GM21717 (cell line): ENCODE results near the gene TTLL3.

Experiments used
- ATAC-seq: cut with Tn5 transposase; IDR thresholded peaks from one replicate; pipeline ENCODE4 v1.9.1; 2021; ENCODE audit warnings: mild to moderate bottlenecking, moderate library complexity; ENCODE audit not compliant: unreplicated experiment

The TTLL3 gene

DNA sequence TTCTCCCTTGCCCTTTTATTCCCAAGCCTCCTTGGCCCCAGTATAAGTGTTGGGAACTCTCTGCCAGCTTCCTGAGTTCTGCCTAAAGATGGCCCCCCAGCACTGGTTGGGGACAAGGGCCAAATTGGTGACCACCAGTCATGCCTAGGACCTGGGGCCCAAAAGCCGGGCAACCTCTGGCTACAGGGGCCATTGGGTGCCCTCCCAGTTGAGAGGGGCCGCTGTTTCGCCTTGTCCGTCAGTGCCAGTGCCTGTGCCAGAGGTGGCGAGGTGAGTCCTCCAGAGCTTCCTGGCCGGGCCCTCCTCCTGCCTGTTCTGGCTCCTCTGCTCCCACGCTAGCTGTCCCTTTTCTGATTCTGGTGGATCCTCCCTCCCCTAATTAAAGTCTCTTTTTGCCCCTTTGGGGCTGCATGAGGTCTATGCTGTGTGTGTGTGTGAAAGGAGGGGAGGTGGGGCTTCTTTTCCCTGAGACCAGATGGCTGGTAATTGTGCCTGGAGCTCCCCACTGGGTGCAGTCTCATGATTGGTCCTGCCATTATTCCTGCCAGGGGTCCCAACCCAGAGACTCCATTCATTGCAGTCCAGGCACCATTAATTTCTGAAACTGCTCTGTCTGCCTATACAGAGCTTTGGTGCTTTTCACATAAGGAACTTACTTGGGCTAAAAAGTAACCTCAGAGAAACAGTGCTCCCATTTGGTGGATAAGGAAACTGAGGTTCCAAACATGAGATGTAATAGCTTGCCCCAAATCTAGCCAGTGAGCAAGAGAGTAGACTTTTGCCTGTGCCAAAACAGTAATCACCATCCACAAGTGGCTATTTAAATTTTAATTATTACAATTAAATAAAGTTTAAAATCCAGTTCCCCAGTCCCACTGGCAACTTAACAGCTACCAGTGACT is 3.1 kb upstream of the TTLL3 start:
- ATAC-seq = no peak

GRCh38 chr3:9807981-9808344 is 2.1 kb upstream of the TTLL3 start:
- no peak for ATAC-seq

- no peak for ATAC-seq
These were observed 1.6 kb upstream of the TTLL3 start for GRCh38 chr3:9808345-9809037.

DNA sequence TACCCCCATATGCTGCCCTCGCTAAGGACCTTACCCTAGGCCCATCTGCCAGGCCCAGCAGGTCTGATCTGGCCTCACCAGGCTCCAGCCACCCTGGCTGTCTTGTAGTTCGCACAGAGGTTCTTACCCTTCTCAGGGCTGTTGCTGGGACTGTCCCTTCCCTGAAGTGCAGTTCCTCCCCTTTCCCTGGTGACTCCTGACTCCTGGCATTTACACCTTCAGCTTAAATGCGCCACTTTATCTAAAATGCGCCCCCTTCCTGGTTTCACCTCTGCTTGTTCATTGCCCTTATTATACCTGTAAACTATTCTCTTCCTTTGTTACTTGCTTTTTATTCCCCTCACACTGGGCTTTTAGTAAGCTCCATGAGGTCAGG is 835 bp upstream of the TTLL3 start:
- no peak for ATAC-seq

DNA sequence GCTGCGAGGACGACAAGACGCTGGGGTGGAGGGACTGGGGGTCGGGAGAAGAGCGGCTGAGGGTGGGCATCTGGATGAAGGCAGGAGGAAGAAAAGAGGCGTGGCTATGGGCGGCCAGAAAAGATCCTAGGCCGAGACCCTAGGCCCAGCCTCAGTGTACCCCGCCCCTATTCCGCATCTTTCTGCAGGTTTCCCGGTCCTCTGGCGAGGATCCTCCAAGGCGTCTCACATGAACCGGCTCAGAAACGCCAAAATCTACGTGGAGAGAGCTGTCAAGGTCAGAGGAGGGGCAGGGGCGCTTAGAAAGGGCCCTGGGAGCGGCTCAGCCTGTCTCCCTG is 340 bp downstream of the TTLL3 start:
- no peak for ATAC-seq

DNA sequence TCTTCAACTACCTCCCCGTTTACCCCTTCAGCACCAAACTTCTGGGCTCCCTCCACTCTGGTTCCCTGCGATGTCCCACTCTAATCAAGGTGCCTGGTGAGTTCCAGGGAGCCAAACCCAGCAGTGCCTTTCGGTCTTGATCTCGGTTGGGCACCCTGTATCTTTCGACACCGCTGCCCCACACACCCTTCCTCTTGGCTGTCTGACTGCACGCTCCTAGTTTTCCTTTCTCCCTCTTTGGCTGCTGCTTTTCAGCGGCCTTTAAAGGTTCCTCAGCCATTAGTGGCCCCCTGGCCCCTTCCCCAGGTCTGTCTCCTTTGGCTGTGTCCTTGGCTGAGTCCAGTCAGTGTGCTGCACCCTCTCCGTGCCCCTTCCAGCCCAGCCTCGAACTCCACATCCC is 784 bp downstream of the TTLL3 start:
- ATAC-seq = no peak

GRCh38 chr3:9812870-9813483 is 2.9 kb downstream of the TTLL3 start:
- no peak for ATAC-seq

GRCh38 chr3:9815986-9816385 is 5.9 kb downstream of the TTLL3 start:
- no peak for ATAC-seq

- ATAC-seq = no peak
These were observed 7.4 kb downstream of the TTLL3 start for GRCh38 chr3:9817436-9817835.

DNA sequence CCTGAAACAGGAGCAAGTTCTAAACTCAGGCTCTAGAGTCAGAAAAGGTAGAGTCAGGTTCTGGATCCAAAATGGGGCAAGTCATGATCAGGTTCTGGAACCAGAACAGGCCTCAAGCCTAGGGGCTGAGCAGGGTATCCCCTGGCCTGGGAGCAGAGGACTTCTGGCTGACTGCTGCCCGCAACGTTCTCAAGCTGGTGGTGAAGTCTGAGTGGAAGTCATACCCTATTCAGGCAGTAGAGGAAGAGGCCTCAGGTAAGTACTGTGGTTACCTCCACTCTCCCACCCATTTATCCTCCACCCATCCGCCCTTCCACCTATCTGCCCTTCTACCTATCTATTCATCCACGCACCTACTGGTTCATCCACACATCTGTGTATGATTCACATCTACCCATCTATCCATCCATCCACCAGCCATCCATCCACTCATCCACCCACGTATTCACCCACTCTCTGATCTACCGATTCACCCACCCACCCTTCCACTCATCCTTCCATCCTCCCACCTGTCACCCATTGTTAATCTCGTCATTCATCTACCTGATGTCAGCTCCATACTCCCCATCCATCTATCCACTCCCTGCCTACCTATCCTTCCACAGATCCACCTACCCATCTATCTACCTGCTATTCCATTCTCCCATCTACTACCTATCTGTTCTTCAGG is 8.7 kb downstream of the TTLL3 start:
- no peak for ATAC-seq

DNA sequence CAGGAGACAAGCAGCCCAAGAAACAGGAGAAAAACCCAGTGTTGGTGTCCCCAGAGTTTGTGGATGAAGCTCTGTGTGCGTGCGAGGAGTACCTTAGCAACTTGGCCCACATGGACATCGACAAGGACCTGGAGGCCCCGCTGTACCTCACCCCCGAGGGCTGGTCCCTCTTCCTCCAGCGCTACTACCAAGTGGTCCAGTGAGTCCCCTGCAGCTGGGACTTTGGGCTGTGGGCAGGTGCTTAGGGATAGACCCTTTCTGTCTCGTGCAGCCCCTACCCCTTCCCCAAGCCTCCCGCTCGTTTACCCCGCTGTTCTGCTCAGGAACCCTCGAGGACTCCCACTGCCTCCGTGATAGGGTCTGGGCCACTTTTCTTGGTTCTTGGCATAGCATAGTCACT is 10.5 kb downstream of the TTLL3 start:
- no peak for ATAC-seq

- ATAC-seq = no peak
These were observed 10.9 kb downstream of the TTLL3 start for GRCh38 chr3:9820946-9821345.

DNA sequence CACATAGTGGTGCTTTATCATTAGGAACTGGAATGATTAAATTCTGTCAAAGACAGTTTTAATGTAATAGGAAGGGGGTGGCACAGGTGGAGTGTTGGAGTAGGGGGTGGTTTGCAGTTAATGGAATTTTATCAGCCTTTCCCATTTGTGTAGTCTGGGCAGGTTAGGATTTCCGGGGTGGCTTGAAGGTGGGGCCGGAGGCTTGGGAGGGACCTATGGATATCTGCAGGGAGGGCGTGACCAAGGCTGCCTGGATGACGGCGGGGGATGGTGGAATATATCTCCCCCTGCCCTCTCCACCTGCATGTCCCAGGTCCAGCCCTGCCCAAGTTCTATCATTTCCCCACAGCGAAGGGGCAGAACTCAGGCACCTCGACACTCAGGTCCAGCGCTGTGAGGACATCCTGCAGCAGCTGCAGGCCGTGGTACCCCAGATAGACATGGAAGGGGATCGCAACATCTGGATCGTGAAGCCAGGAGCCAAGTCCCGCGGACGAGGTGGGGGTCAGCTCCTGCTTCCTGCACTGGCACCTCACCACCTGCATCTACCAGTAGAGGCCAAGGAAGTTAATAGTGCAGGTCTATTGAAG is 15.5 kb downstream of the TTLL3 start:
- ATAC-seq = no peak

GRCh38 chr3:9826815-9827573 is 16.9 kb downstream of the TTLL3 start:
- no peak for ATAC-seq

GRCh38 chr3:9828801-9829755 is 19.0 kb downstream of the TTLL3 start:
- no peak for ATAC-seq

- no peak for ATAC-seq
These were observed 21.2 kb downstream of the TTLL3 start for GRCh38 chr3:9831253-9831652.

GRCh38 chr3:9833078-9833477 is 23.0 kb downstream of the TTLL3 start:
- no peak for ATAC-seq

DNA sequence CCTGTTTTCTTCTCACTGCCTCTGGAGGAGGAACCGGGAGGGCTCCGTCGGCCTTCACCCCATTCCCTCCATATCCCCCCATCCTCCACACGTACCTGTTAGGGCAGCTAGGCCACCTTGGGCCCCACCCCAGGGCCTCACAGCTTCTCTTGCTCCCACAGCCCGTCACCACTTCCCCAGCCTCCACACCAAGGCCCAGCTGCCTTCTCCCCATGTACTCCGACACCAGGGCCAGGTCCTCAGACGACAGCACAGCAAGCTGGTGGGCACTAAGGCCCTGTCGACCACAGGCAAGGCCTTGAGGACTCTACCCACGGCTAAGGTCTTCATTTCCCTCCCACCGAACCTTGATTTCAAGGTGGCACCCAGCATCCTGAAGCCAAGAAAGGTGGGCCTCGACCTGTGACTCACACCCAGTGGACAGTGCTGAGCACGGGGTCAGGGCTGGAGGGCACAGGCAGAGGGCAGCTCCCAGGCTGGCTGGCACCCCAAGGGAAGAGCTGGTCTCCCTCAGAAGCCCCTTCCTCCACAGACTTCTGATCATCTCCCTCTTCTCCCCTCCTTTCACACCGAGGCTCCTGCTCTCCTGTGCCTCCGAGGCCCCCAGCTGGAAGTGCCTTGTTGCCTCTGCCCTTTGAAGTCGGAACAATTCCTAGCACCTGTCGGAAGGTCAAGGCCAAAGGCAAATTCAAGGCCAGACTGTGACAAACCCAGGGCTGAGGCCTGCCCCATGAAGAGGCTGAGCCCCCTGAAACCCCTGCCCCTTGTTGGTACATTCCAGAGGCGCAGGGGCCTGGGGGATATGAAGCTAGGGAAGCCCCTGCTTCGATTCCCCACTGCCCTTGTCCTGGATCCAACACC is 24.7 kb downstream of the TTLL3 start:
- no peak for ATAC-seq
